GM23338 (cell line): ENCODE measurements around the gene NEURL1B. TPM values are rescaled to one million over a fixed set of nuclear protein-coding genes. Genes with fewer than 3 reads are reported as not detected.

Experiments
- CREB1 ChIP-seq: fragments of 250-450 bp; sonication (Bioruptor Pico); IDR thresholded peaks from 2 replicates; pipeline ENCODE4 v1.5.0; 2020; ENCODE audit warnings: low read depth, mild to moderate bottlenecking, moderate library complexity
- CTCF ChIP-seq, 2 experiments: fragments of 200-600 bp in 1 of 2; sonication (generic) in 1 of 2; conservative IDR thresholded peaks; 2 replicates each; pipeline versions ENCODE4 v1.5.1 to v1.6.1; 2016 to 2017; ENCODE audit warnings: antibody characterized with exemption in 2 of 2, low read depth in 2 of 2, mild to moderate bottlenecking in 2 of 2, moderate library complexity in 1 of 2
- EZH2 ChIP-seq: fragments of 200-600 bp; sonication (generic); IDR thresholded peaks from one replicate; pipeline ENCODE4 v1.8.0; 2017; ENCODE audit warnings: antibody characterized with exemption, mild to moderate bottlenecking, low read depth; ENCODE audit not compliant: unreplicated experiment
- EZH2phosphoT487 ChIP-seq: fragments of 200-600 bp; sonication (generic); IDR thresholded peaks from one replicate; pipeline ENCODE4 v1.8.1; 2018; ENCODE audit warnings: antibody characterized with exemption; ENCODE audit not compliant: unreplicated experiment
- JUNB ChIP-seq: IDR thresholded peaks from one replicate; pipeline ENCODE4 v1.6.1; 2016; ENCODE audit warnings: antibody characterized with exemption; ENCODE audit not compliant: unreplicated experiment
- NANOG ChIP-seq: IDR thresholded peaks from 2 replicates; pipeline ENCODE4 v1.6.1; 2016; ENCODE audit warnings: antibody characterized with exemption, borderline replicate concordance
- POLR2AphosphoS5 ChIP-seq: IDR thresholded peaks from 2 replicates; pipeline ENCODE4 v1.6.1; 2016; ENCODE audit warnings: antibody characterized with exemption, low read depth
- STAT1 ChIP-seq: IDR thresholded peaks from one replicate; pipeline ENCODE4 v1.6.1; 2016; ENCODE audit warnings: antibody characterized with exemption; ENCODE audit not compliant: unreplicated experiment
- ZNF331 ChIP-seq: fragments of 250-450 bp; sonication (Bioruptor Pico); IDR thresholded peaks from 2 replicates; pipeline ENCODE4 v1.5.0; 2020; ENCODE audit warnings: low read depth, mild to moderate bottlenecking, moderate library complexity
- ZNF462 ChIP-seq: fragments of 250-450 bp; sonication (Bioruptor Pico); IDR thresholded peaks from 2 replicates; pipeline ENCODE4 v1.5.0; 2020; ENCODE audit warnings: mild to moderate bottlenecking, moderate library complexity
- polyA plus RNA-seq: library from polyadenylated mRNA; unstranded; fragments of >200 nt; fragmentation: Nextera tagmentation; extraction: Ambion mirVana; gene quantifications from 2 replicates; pipeline ENCODE4 v1.2.1, GENCODE V29; 2016
- total RNA-seq: library from RNA; depleted of rRNA; stranded (reverse); fragments of >200 nt; shearing (Covaris generic); gene quantifications from 2 replicates; pipeline ENCODE4 v1.2.3, GENCODE V29; 2014
- TF ChIP-seq, protein P1 (sequence below): IDR thresholded peaks from 2 replicates; pipeline ENCODE4 v1.6.1; 2016; ENCODE audit warnings: antibody characterized with exemption
- TF ChIP-seq, protein P2 (sequence below): IDR thresholded peaks from one replicate; pipeline ENCODE4 v1.6.1; 2018; ENCODE audit warnings: antibody characterized with exemption; ENCODE audit not compliant: unreplicated experiment

The NEURL1B gene
- total and polyA plus RNA-seq, 2 experiments from 2014 or later = 1.9 to 13.3 TPM

DNA sequence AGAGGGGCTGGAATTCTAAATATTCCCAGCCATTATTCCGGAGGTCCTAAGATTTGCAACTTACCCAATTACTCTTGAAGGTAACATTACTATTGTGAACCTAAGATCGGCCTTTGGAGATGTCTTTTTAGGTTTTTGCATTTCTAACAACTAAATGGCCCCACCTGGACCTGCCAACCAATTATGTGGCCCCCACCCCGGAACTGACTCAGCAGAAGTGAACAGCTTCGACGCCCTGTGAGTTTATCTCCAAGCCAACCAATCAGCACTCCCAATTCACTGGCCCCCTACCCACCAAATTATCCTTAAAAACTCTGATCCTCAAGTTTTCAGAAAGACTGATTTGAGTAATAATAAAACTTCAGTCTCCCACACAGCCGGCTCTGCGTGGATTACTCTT lies 62.9 kb downstream of the NEURL1B start (continued):
- TF ChIP-seq ZNF462 (CRISPR knock-in tag) (no peak), EZH2phosphoT487 (no peak), EZH2 (no peak), ZNF331 (CRISPR knock-in tag) (no peak), CREB1 (no peak), POLR2AphosphoS5 (no peak), JUNB (no peak), NANOG (no peak), STAT1 (no peak), CTCF (conservative IDR thresholded peaks at IDR 0.05; ENCODE audit: low read depth in 2 of 2) (no peak)
- TF ChIP-seq, protein P1, sequence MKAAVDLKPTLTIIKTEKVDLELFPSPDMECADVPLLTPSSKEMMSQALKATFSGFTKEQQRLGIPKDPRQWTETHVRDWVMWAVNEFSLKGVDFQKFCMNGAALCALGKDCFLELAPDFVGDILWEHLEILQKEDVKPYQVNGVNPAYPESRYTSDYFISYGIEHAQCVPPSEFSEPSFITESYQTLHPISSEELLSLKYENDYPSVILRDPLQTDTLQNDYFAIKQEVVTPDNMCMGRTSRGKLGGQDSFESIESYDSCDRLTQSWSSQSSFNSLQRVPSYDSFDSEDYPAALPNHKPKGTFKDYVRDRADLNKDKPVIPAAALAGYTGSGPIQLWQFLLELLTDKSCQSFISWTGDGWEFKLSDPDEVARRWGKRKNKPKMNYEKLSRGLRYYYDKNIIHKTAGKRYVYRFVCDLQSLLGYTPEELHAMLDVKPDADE = no peak
- TF ChIP-seq, protein P2, sequence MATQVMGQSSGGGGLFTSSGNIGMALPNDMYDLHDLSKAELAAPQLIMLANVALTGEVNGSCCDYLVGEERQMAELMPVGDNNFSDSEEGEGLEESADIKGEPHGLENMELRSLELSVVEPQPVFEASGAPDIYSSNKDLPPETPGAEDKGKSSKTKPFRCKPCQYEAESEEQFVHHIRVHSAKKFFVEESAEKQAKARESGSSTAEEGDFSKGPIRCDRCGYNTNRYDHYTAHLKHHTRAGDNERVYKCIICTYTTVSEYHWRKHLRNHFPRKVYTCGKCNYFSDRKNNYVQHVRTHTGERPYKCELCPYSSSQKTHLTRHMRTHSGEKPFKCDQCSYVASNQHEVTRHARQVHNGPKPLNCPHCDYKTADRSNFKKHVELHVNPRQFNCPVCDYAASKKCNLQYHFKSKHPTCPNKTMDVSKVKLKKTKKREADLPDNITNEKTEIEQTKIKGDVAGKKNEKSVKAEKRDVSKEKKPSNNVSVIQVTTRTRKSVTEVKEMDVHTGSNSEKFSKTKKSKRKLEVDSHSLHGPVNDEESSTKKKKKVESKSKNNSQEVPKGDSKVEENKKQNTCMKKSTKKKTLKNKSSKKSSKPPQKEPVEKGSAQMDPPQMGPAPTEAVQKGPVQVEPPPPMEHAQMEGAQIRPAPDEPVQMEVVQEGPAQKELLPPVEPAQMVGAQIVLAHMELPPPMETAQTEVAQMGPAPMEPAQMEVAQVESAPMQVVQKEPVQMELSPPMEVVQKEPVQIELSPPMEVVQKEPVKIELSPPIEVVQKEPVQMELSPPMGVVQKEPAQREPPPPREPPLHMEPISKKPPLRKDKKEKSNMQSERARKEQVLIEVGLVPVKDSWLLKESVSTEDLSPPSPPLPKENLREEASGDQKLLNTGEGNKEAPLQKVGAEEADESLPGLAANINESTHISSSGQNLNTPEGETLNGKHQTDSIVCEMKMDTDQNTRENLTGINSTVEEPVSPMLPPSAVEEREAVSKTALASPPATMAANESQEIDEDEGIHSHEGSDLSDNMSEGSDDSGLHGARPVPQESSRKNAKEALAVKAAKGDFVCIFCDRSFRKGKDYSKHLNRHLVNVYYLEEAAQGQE = no peak
